ENCODE measurements around the gene BROX.
"Not testable (repeated sequence)": the region's sequence is repeated elsewhere in the genome, so short reads cannot be mapped to it uniquely, and the experiment has no call there.

The BROX gene

DNA sequence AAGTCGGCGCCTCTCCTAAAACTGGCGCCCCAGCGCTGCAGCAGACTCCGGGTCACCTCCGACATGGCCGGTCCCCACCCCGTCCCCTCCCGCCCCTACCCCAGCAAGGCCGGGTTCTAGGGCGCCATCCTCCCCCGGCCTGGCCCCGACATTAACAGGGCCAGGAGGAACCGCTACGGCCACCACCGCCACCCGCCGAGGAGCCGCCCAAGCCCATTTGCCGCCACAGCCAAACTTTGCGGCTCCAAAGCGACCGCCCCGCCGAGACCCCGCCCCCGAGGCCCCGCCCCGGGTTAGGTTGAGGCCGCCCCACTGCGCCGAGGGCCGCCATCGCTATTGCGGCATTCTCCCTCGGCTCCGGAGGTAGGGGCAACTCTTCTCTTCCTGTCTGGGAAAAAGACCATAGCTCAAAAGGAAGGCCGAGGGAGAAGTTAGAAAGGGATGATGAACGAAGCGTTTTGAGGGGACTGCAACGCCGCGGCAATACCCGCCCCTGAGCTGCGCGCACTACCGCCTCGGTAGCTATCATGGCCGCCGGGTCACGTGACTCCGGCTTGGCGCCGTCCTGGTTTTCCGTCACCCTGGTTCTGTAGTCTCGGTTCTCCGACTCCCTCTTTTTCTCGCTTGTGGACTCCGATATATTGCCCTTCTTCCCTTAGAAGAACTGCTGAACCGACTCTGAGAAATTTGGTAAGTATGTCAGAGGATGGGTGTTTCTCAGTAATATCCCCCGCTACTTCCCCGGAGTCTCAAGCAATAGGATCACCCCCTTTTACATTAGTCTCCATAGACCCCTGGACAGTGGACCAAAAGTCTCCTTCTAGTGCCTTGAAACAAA, at the start of gene BROX, which contains the start of gene AIDA:
Gene BROX, plus strand, starts transcription at position 312 of the 838 bp plus-strand sequence. CDS start 3,136 bp downstream, outside the sequence.
Gene AIDA, minus strand, starts transcription at position 239 of the 838 bp plus-strand sequence. Its CDS starts 174 bp downstream, at position 65.
- ATAC-seq: peak; percentile 78
- DNase-seq: peak; percentile 97
- Mint-ChIP-seq H3K27me3 (no peaks in the 10 kb centered on the region), H3K9me3 (no peaks in the 10 kb centered on the region), H3K27ac (peak within 1 kb of the TSS; percentile 97), H3K36me3 (ENCODE audit: low read depth) (peaks cover 27% of the 10 kb centered on the region), H3K4me1 (peaks cover 44% of the 10 kb centered on the region), H3K4me3 (peak within 1 kb of the TSS; percentile 98)

- Mint-ChIP-seq H3K9me3 (no peaks in the 10 kb centered on the region), H3K27me3 (no peaks in the 10 kb centered on the region), H3K4me1 (peaks cover 9% of the 10 kb centered on the region), H3K36me3 (ENCODE audit: low read depth) (peaks cover 58% of the 10 kb centered on the region), H3K4me3 (no peak overlapping the region), H3K27ac (no peak overlapping the region)
- DNase-seq (no peak), ATAC-seq (no peak)
Measured at GRCh38 chr1:222663431-222663934, 48.9 kb upstream of the BROX start.

DNA sequence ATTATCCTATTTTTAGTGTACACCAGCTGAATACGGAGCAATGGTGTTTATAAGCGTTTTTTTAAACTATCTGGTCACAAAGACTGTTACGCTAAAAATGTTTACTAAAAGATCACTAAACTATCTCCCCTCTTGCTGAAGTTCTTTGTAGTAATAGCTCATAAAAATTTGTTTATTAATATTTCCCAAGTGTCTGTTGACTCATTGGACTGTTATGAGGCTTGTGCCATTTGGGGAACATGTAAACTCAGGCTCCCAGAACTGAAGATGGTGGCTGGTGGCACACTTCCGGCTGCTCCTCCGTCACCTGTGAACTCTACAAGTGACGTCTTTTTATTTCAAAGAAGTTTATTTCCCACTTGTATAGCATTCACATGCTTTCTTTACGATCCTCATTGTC, 46.4 kb upstream of the BROX start:
- no peaks in the 10 kb centered on the region for H3K9me3 Mint-ChIP-seq
- ATAC-seq: no peak
- DNase-seq: no peak
- peaks cover 57% of the 10 kb centered on the region for H3K36me3 Mint-ChIP-seq (ENCODE audit: low read depth)
- H3K27ac Mint-ChIP-seq: no peak overlapping the region
- no peaks in the 10 kb centered on the region for H3K27me3 Mint-ChIP-seq
- H3K4me1 Mint-ChIP-seq: peaks cover 21% of the 10 kb centered on the region
- no peak overlapping the region for H3K4me3 Mint-ChIP-seq

- ATAC-seq: not testable (repeated sequence)
- H3K4me1 Mint-ChIP-seq: peaks cover 18% of the 10 kb centered on the region
Measured at GRCh38 chr1:222668184-222668583, 44.2 kb upstream of the BROX start.

GRCh38 chr1:222669107-222669506, 43.3 kb upstream of the BROX start:
- H3K36me3 Mint-ChIP-seq (ENCODE audit: low read depth): peaks cover 52% of the 10 kb centered on the region
- peaks cover 18% of the 10 kb centered on the region for H3K4me1 Mint-ChIP-seq
- not testable (repeated sequence) for H3K27ac Mint-ChIP-seq, ATAC-seq, H3K27me3 Mint-ChIP-seq, H3K4me3 Mint-ChIP-seq, H3K9me3 Mint-ChIP-seq, DNase-seq

More at GRCh38 chr1:222668184-222668583, 44.2 kb upstream of the BROX start:
- H3K4me3 Mint-ChIP-seq, H3K9me3 Mint-ChIP-seq, H3K27me3 Mint-ChIP-seq, H3K27ac Mint-ChIP-seq, DNase-seq: not testable (repeated sequence)
- H3K36me3 Mint-ChIP-seq (ENCODE audit: low read depth): peaks cover 53% of the 10 kb centered on the region

DNA sequence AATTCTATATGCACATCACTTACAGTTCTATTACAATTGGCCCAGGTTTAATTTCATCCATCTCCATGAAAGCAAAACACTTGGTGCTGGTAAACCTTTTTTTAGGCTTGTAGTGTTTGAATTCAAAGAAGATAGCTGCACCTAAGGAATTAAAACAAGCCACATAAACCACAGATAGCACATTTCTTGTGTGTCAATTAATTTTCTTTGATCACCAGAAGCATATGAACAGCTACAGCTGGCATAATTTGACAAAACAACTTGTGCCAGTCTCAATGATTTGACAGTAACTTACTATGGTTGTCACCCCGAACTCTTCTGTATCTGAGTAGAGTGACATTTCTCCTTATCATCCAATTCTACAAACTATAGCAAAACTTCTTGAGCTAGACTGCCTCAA, 42.3 kb upstream of the BROX start:
- H3K4me3 Mint-ChIP-seq: no peak overlapping the region
- DNase-seq (no peak), ATAC-seq (no peak)
- H3K36me3 Mint-ChIP-seq (ENCODE audit: low read depth): peaks cover 50% of the 10 kb centered on the region
- H3K27me3 Mint-ChIP-seq: no peaks in the 10 kb centered on the region
- H3K27ac Mint-ChIP-seq: peak overlapping the region; percentile 56
- no peaks in the 10 kb centered on the region for H3K9me3 Mint-ChIP-seq
- H3K4me1 Mint-ChIP-seq: peaks cover 18% of the 10 kb centered on the region

- DNase-seq (no peak), ATAC-seq (no peak)
- no peaks in the 10 kb centered on the region for H3K9me3 Mint-ChIP-seq
- no peaks in the 10 kb centered on the region for H3K4me1 Mint-ChIP-seq
- H3K27me3 Mint-ChIP-seq: no peaks in the 10 kb centered on the region
- no peak overlapping the region for H3K4me3 Mint-ChIP-seq
- peaks cover under 1% of the 10 kb centered on the region for H3K36me3 Mint-ChIP-seq (ENCODE audit: low read depth)
- H3K27ac Mint-ChIP-seq: no peak overlapping the region
Measured at GRCh38 chr1:222680080-222680479, 32.3 kb upstream of the BROX start.

DNA sequence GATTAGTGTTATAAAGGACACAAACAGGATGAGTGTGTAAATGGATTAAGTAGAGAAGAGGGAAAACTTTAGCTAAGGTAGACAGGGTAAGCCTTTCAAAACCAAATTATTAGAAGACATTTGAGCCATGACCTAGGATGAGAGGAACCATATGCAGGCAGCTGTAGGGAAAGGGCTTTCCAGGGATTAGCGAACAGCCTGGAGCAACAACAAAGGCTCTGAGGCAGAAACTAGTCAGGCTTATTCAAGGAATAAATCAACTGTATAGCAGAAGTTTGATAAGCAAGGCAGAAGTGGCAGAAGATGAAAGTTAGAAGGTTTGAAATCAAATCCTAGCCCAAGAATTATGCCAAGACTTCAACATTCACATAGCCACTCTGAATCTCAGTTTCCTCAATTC, 21.3 kb upstream of the BROX start:
- H3K36me3 Mint-ChIP-seq (ENCODE audit: low read depth): peaks cover 10% of the 10 kb centered on the region
- ATAC-seq (no peak), DNase-seq (no peak)
- H3K4me1 Mint-ChIP-seq: peaks cover 8% of the 10 kb centered on the region
- H3K27me3 Mint-ChIP-seq: no peaks in the 10 kb centered on the region
- no peak overlapping the region for H3K27ac Mint-ChIP-seq
- H3K9me3 Mint-ChIP-seq: no peaks in the 10 kb centered on the region
- no peak overlapping the region for H3K4me3 Mint-ChIP-seq

- ATAC-seq: no peak
- no peaks in the 10 kb centered on the region for H3K27me3 Mint-ChIP-seq
- H3K9me3 Mint-ChIP-seq: no peaks in the 10 kb centered on the region
- DNase-seq: no peak
- no peak overlapping the region for H3K4me3 Mint-ChIP-seq
- peaks cover 10% of the 10 kb centered on the region for H3K4me1 Mint-ChIP-seq
- H3K27ac Mint-ChIP-seq: no peak overlapping the region
- H3K36me3 Mint-ChIP-seq (ENCODE audit: low read depth): peaks cover 12% of the 10 kb centered on the region
Measured at GRCh38 chr1:222694927-222695326, 17.4 kb upstream of the BROX start.

- ATAC-seq: no peak
- Mint-ChIP-seq H3K4me3 (no peak overlapping the region), H3K27ac (no peak overlapping the region), H3K36me3 (ENCODE audit: low read depth) (peaks cover 12% of the 10 kb centered on the region), H3K27me3 (no peaks in the 10 kb centered on the region), H3K4me1 (peaks cover 10% of the 10 kb centered on the region), H3K9me3 (no peaks in the 10 kb centered on the region)
- no peak for DNase-seq
Measured at GRCh38 chr1:222696741-222697140, 15.6 kb upstream of the BROX start.

DNA sequence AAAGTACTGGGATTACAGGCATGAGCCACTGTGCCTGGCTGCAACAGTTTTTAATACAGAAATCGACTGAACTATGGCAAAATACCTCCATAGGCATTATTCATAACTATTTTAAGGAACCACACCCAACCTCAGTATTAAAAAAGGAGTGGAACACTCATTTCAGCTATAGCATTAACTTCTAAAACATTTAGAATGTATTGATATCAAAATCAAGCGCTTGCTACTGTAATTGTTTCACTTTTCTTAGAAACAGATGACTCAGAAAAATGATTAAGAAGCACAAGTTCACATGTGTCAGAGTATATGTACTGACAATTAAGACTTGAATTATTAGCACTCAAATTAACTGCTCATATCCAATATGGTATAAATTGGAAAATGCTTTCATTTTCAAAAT, 15.2 kb upstream of the BROX start:
- DNase-seq: no peak
- Mint-ChIP-seq H3K9me3 (no peaks in the 10 kb centered on the region), H3K27me3 (no peaks in the 10 kb centered on the region), H3K4me3 (no peak overlapping the region), H3K27ac (no peak overlapping the region), H3K36me3 (ENCODE audit: low read depth) (peaks cover 13% of the 10 kb centered on the region), H3K4me1 (peaks cover 10% of the 10 kb centered on the region)
- ATAC-seq: no peak

DNA sequence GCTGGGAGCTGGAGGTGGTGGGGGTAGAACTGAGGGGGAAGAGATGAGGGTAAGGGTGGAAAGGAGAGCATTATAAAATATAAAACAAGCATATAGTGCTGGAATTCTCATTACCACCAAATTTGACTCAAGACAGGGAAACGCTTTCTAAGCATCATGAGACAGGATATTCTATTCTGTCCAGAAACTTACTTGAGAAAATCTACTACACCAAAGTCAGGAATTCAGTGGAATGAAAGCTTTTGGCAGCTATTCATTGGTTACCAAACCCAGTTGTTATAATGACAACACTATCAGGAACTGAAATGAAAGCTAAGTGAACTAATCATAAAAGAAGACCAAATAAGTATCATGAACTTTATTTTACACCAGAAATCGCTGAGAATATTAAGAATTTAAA, 14.5 kb upstream of the BROX start:
- Mint-ChIP-seq H3K4me3 (no peak overlapping the region), H3K4me1 (peaks cover 10% of the 10 kb centered on the region), H3K27ac (no peak overlapping the region), H3K9me3 (no peaks in the 10 kb centered on the region), H3K27me3 (no peaks in the 10 kb centered on the region), H3K36me3 (ENCODE audit: low read depth) (peaks cover 16% of the 10 kb centered on the region)
- DNase-seq (no peak), ATAC-seq (no peak)

DNA sequence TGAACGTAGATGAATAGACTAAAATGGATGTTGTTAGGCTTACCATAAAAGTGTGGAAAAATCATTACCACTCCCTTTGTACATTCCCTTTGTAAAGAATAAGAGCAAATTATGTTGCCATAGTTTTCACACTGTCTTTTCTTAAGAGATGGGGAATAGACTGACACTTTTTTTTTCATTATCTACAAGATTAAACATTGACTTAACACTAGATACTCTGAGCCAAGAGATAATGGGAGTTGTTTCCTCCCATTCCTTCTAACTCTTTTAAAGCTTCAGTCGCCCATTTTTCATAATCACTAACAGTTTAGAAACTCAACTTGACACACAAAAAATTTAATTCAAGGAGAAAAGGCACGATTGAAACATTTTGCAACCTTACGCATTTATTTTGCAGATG, 10.2 kb upstream of the BROX start:
- Mint-ChIP-seq H3K4me3 (no peak overlapping the region), H3K9me3 (peaks cover 15% of the 10 kb centered on the region), H3K27me3 (no peaks in the 10 kb centered on the region), H3K27ac (no peak overlapping the region), H3K36me3 (ENCODE audit: low read depth) (peaks cover 36% of the 10 kb centered on the region), H3K4me1 (peaks cover 28% of the 10 kb centered on the region)
- ATAC-seq: no peak
- DNase-seq: no peak

DNA sequence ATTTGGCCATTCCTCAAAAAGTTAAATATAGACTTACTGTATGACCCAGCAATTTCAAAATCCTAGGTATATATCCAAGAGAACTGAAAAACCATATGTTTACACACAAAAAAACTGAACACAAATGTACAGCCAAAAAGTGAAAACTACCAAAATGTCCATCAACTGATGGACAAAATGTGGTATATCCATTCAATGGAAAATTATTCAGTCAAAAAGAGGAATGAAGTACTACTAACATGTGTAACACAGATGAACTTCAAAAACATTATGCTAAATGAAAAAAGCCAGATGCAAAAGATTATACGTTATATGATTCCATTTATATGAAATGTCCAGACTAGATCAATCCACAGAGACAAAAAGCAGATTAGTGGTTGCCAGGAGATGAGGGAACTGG, 8.1 kb upstream of the BROX start:
- H3K4me1 Mint-ChIP-seq: peaks cover 39% of the 10 kb centered on the region
- no peak for ATAC-seq
- H3K36me3 Mint-ChIP-seq (ENCODE audit: low read depth): peaks cover 39% of the 10 kb centered on the region
- H3K27ac Mint-ChIP-seq: no peak overlapping the region
- DNase-seq: no peak
- H3K4me3 Mint-ChIP-seq: no peak overlapping the region
- H3K27me3 Mint-ChIP-seq: no peaks in the 10 kb centered on the region
- peaks cover 15% of the 10 kb centered on the region for H3K9me3 Mint-ChIP-seq

GRCh38 chr1:222706815-222707214, 5.5 kb upstream of the BROX start:
- DNase-seq (no peak), ATAC-seq (no peak)
- Mint-ChIP-seq H3K4me3 (no peak overlapping the region), H3K27ac (no peak overlapping the region), H3K9me3 (peaks cover 15% of the 10 kb centered on the region), H3K36me3 (ENCODE audit: low read depth) (peaks cover 35% of the 10 kb centered on the region), H3K27me3 (no peaks in the 10 kb centered on the region), H3K4me1 (peaks cover 57% of the 10 kb centered on the region)

Data from activated naive CD8-positive, alpha-beta T cell treated with anti-CD3 and anti-CD28 coated beads, Interleukin-2, amount 50 U/mL, for 24 hours (primary cell).